Activated CD8-positive, alpha-beta memory T cell treated with anti-CD3 and anti-CD28 coated beads for 48 hours (primary cell): ENCODE results near the gene AFTPH.

Experiments used
- DNase-seq, 3 experiments: peaks; one replicate each; pipeline ENCODE4 v3.0.0-alpha.2; 2020; ENCODE audit warnings: low read depth in 2 of 3, low spot score in 2 of 3

Gene AFTPH

DNA sequence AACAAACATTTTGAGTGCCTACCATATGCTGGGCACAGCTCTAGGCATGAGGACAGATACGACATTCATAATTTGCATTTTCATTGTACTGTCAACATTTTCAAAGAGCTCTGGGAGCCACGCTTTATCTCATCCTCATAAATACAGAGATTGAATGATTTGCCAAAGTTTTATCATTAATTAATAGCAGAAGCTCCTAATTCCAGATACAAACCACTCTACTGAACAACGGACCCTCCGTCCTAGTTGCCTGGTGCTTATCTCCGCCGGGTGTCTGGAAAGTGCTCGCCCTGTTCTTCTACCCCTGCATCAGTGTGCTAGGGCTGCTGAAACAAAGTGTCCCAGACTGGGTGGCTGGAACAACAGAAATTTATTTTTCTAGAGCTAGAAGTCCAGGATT, 105.7 kb downstream of the AFTPH start:
- no peak for DNase-seq

DNA sequence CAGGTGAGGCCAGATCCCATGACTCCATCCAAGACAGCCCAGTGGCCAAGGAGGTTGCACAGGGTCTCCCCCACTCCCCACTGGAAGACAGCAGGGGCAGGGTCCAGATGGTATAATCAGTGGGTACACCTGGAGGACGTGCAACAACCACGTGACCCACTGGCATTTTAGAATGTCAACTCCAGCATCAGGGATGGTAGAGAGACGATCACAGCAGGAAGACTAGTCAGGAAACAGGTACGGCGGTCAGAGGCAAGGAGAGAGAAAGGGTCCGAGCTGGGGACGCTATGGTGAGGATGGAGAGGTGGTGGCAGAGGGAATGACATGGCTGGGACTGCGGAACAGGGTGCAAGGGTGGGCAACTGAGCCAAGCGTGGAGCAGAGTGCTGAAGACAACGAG, 106.6 kb downstream of the AFTPH start:
- DNase-seq: no peak

DNA sequence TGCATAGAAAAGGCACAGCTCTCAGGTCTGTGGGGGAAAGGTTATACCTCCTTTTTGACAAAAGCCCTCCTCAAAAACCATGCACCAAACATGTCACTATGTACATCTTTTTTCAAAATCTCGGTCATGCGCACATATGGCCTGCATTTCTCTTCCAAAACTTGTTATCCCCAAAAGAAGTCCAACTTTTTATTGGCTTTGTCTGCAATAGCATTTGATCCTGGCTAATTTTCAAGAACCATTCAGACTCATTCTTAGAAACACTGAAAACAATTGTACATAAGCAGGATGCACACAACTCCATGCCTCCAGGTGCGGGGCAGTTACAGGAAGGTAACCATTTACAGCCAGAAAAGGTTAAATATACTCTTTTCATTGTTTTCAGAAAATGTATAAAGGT, 107.6 kb downstream of the AFTPH start:
- no peak for DNase-seq

DNA sequence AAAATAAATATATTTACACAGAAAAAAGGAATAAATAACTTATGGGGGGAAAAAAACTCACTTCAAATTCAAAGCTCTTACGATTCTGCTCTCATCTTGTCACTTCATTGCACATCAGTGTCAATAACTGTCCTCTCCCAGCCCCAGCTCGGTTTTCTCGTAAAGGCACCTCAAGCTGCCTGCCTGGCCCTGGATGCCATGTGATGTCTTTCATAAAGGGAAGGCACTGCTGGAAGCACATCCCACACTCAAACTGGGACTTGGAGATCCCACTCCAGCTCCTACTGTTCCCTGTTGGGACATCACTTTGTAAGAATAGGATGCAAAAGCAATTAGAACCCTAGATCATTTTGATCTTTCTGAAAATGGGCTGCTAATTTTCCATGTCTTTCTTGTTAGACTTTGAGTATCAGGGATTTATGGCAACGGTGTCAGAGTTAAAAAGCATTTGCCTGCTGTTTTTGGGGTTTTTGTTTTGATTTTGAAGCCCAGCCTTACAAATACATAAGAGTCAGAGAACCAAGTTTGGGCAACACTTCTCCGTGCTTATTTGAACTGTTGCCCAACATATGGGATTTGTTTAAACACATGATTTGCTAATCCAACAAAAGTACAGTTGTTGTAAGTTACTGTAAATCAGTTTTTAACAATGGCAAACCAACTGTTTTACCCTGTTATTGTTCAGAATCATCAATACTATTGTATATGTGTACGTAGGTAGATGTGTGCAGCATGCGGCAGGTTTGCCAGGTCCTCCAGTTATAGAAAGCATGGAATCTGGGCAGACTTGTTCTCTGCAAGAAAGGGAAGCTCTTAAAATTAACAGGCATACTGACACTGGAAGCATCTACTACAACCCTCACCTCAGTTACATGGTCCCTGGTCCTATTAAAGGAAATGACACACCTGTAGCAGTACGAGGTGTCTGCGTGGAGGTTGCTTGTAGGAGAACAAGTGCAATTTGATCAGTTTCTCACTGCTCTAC, 109.0 kb downstream of the AFTPH start:
- DNase-seq: no peak

DNA sequence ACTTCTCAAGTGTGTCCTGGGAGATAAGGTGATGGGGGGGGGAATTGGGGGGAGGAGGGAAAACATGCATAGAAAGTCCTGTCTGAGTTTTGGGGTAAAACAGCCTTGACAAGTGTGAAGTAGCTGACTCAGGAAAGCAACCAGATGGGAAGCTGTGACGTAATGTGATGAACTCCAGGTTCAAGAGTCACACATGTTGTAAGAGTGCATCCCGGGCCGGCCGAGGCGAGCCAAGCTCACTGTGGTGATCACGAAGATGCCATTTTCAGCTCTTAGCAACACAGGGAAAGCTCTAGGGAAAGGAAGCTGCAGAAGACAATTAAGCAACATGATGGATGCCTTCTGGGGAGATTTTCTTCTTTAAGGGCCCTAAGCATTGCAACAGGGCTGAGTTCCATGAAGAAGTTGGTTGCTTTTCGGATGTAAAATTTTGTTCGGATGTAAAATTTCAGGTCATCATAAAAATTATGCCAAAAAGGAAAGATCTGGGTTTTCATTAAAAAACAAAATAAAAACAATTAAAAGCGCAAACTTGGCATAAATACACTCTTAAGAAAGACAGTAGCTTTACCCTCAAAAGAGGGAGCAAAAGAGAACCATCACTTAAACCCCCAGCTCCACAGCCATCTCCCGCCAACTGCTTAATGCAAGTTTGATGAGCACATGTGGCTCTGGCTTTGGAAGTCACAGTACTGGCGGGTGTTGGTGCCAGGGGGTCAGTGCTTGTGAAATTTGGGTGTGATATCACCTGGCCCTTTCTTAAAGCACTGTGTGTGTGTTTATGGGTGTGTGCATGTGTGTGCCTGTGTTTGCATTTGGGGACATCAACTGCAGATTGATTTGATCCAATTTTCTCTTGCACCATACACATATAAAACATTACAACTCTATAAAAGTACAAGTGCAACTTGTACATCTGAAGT, 110.5 kb downstream of the AFTPH start:
- no peak for DNase-seq

DNA sequence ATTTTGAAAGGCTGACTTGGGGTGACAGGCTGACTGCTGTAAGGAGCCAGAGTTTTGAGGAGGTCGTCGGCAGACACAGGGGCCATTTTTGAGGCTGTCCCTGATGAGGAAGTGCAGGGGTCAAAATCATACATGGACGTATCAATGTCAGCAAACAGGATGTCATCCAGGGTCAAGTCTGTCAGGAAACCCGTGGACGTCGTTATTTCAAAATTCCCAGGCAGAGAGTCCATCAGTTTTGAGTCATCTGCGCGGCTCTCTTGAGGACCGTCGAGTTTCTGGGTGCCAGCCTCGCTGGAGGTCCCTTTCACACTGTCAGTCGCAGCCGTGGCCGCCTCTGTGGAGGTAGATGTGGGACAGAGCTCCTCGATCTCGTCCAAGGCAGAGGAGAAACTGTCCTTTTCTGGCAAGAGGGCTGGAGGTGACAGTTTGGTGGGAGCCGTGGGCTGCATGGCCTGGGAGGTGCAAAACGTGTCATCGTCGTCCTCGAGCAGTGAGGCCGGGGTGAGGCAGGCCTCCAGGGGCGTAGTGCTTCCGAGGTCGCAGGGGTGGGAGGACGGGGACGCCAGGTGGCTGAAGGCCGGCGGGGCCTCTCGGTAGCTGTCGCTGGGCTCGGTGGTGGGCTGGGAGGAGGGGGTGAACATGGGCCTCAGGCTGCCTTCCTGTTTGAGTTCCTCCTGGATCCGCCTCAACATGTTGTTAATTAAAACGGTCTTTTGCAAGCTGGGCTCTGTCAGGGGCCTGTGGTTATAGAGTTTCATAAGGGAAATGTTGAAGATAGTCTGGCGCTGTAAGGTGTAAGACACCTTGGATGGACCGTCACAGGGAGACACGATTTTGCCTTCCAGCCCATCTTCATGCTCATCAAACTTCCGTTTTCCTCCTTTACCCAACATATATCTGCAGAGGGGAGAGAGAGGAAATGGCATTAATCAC, 112.1 kb downstream of the AFTPH start:
- DNase-seq: no peak

DNA sequence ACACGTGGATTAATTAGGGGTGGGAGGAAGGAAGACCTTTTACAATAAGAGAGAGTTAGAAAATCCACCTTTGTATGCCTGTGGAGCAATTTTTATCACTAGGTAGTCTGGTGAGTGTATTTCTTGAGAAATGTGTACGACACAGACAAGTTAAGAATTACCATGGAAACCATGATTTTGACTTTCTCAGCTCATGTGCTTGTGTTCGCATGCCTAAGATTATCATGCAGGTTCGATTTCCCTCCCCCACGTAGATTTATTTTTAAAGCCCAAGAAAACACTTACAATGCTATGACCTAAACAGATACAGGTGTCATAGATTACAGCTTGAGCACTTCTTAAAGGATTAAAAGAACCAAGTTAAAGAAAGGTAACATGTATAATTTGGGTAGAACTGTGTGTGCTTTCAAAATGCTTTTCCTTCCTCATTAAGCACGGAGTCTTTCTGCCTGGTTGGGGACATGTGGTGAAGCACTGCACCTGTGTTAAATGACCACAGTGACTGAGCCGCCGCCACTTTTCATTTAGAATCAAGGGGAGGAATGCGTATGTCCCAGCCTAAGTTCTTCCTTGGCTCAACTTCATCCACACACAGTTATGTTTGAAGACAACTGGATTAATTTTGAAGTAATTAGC, 113.0 kb downstream of the AFTPH start:
- DNase-seq: no peak

DNA sequence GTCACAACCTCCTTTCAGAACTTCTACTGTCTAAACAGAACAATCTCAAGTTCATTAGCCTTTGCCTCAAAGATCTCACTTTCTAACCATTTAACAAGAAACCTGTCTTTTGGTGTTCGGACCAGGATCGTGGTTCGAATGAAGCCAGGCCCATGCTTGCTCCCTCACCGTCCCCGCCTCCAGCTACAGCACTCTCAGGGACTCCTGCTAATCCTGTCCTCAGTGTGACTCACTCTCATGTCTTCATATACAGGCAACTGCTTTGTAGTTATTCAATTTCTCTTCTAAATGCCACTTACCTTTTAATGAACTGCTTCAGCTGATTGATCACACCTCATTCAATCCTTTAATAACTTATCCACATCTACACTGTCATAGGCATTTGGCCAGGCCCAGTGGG, 113.8 kb downstream of the AFTPH start:
- no peak for DNase-seq

DNA sequence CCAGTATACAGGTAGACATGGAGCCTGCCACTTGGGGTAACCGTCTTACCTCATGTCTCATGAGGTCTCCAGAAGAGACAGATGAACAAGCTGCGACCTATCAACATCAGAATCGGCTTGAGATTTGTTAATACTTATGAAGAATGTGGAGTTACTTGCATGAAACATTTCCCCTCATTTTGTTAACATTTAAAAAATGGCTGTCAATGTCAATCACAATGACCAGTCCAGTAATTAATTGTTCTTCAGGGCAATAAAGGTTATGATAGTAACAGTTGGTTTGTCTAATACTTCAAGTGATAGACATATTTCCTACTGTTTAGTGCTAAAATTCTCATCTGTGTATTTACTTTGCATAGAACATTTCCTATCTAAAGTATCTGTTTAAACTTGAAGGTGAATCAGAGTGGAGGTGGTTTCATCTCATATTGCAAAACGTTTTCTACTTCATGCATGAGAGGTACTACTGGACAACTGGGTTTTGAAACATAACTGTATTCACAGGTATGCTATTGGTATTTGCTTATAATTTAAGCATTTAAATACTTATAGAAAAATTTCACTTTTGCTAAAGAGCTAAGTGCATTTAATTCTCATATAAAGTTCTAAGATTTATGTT, 114.5 kb downstream of the AFTPH start:
- no peak for DNase-seq

DNA sequence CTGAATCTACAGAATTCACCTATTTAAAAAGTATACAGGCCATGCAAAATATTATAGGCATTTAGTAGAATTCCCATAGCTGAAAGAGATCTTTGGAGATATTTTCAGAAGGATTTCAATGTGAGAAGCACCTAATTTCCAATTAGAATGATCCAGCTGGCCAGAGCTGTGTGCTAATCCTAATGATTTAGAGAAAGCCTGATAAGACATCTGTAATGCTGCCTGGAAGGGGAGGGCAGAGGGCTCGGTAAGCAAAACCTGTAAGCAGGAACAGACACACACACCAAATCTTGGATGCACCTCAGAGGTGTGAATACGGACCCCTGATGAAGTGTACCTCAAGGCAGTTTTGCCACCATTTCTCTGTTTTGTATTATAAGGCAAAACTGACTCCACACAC, 115.6 kb downstream of the AFTPH start:
- no peak for DNase-seq

DNA sequence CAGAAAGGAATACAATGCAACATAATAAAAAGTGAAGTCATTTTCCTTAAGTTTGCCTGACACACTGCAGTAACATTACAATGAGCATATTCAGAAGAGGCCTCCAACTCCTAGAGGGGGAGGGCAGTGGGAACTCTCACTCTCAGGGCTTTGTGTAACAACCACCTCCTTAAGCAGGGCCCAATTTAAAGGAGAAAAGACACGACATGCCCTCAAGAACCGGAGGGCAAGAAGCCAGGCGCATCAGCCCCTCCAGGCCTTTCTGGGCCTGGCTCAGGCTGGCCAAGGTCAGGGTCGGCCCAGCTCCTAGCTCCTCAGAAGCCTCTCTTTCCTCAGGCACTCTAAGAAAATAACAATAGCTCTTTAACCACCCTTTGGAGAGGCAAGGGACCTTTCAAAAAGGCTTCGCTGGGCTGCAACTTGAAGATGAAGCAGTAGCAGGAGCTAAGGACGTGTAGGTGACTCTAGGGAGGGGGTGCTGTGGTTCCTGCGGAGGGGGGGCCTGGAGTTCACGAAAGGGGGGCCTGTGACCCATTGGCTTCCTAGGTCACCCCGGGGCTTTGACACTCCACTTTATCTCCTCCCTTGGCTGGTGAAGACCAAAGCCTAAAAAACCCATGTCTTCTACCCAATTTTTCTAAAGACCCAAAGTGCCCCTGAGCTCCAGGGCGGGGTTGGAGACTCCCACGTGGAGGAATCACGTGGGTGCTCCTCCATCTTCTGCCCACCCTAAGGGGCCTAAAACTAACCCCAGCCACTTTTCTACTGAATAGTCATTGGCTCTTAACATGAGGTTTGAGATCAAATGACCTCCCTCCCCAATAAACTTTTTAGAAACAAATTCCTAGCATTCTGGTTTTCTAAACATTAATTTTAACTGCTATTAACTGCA, 116.3 kb downstream of the AFTPH start:
- DNase-seq: no peak

DNA sequence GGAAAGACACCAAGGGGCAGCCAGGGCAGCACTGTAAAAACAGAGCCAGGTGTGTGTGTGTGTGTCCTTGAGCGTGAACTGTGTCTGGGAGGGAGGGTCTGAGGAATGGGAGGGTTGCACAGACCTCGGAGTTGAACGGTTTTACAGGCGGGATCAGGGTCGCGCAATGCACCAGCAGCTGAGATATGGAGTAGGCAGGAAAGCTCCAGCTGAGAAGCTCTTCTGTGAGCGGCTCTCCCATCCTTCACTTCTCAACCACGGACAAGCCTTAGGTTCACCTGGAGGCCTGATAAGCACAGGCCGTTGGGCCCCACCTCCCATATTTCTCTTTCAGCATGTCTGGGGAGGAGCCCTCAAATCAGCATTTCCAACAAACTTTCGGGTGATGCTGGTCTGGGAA, 117.5 kb downstream of the AFTPH start:
- DNase-seq: no peak
